AG04449 (cell line): ENCODE measurements around the gene SERPINF2.

Source experiments
- CTCF ChIA-PET: fragments of 350-600 bp; formaldehyde crosslinking; extraction: SDS; loops from one replicate; lab custom pipeline; 2021; ENCODE audit warnings: antibody characterized with exemption; lab: Yijun Ruan, JAX
- POLR2A ChIA-PET: fragments of 400-600, 350-600 bp; formaldehyde crosslinking; extraction: SDS; loops from one replicate; lab custom pipeline; 2020; ENCODE audit warnings: antibody characterized with exemption, inconsistent platforms; lab: Yijun Ruan, JAX
- DNase-seq: peaks from one replicate; pipeline ENCODE4 v3.0.0-alpha.2; 2010; ENCODE audit warnings: low read depth, low spot score
- H3K4me3 ChIP-seq: 2 replicates; pipeline ENCODE4 v1.5.1; 2011; ENCODE audit warnings: low read depth, mild to moderate bottlenecking, control low read depth, low read length
- CTCF ChIP-seq: IDR thresholded peaks from one replicate; pipeline ENCODE4 v1.5.1; 2011; ENCODE audit warnings: mild to moderate bottlenecking, moderate library complexity, low read length, control low read depth, inconsistent platforms; ENCODE audit not compliant: insufficient read depth; ENCODE audit errors: missing control alignments

The SERPINF2 gene

GRCh38 chr17:1732241-1732832 lies 10.3 kb upstream of the SERPINF2 start:
- H3K4me3 ChIP-seq: no peak overlapping the region
- ChIA-PET CTCF (interaction anchor here (0.6 to 3.1 kb wide), 4 partner anchors 10 to 83 kb away, joined by 3 to 9 read pairs (median 4); no protein-coding TSS in a partner anchor), POLR2A (interaction anchor here (1.6 kb wide), 1 partner anchor 16 kb away, joined by 9 read pairs; no protein-coding TSS in a partner anchor)
- no peak for TF ChIP-seq CTCF
- DNase-seq: no peak

- TF ChIP-seq CTCF: no peak
- H3K4me3 ChIP-seq: no peak overlapping the region
- no peak for DNase-seq
- ChIA-PET CTCF (interaction anchor here (1.7 to 3.1 kb wide), 2 partner anchors 11 to 51 kb away, joined by 4 to 9 read pairs; no protein-coding TSS in a partner anchor), POLR2A (interaction anchor here (1.6 kb wide), 1 partner anchor 16 kb away, joined by 9 read pairs; no protein-coding TSS in a partner anchor)
These were observed 9.8 kb upstream of the SERPINF2 start for GRCh38 chr17:1732833-1733321.

- no peak for DNase-seq
- no peak overlapping the region for H3K4me3 ChIP-seq
- POLR2A ChIA-PET: no interaction called here
- TF ChIP-seq CTCF: no peak
- CTCF ChIA-PET: interaction anchor here (1.7 kb wide), 1 partner anchor 12 kb away, joined by 4 read pairs; no protein-coding TSS in a partner anchor
These were observed 8.9 kb upstream of the SERPINF2 start for GRCh38 chr17:1733759-1734158.

GRCh38 chr17:1735418-1735817 lies 7.3 kb upstream of the SERPINF2 start:
- CTCF ChIA-PET: no interaction called here
- no peak overlapping the region for H3K4me3 ChIP-seq
- no peak for TF ChIP-seq CTCF
- DNase-seq: no peak
- POLR2A ChIA-PET: interaction anchor here (0.7 kb wide), 1 partner anchor 33 kb away, joined by 3 read pairs; no protein-coding TSS in a partner anchor

- ChIA-PET CTCF (interaction anchor here (1.4 to 1.5 kb wide), 2 partner anchors 14 to 48 kb away, joined by 6 to 7 read pairs; no protein-coding TSS in a partner anchor), POLR2A (interaction anchor here (0.9 kb wide), 1 partner anchor 19 kb away, joined by 5 read pairs; no protein-coding TSS in a partner anchor)
- H3K4me3 ChIP-seq: no peak overlapping the region
- no peak for DNase-seq
- TF ChIP-seq CTCF: no peak
These were observed 6.8 kb upstream of the SERPINF2 start for GRCh38 chr17:1735834-1736347.
